Measurements from ENCODE around the gene LRRC49.

LRRC49 gene

DNA sequence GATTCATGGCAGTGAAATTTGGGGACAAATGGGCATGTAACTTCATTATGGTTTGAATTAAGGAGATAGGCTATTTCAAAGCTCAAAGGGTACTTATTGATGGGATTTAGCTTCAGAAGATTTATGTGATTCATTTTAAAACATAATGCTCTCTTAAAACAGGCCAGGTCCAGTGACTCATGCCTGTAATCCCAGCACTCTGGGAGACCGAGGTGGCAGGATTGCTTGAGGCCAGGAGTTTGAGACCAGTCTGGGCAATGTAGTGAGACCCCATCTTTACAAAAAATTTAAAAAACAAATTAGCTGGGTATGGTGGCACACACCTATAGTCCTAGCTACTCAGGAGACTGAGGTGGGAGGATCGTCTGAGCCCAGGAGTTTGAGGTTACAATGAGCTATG is 11.8 kb upstream of the LRRC49 start:
- peak; percentile 35 for DNase-seq (ENCODE audit: low read depth)
- TF ChIP-seq, protein P1, sequence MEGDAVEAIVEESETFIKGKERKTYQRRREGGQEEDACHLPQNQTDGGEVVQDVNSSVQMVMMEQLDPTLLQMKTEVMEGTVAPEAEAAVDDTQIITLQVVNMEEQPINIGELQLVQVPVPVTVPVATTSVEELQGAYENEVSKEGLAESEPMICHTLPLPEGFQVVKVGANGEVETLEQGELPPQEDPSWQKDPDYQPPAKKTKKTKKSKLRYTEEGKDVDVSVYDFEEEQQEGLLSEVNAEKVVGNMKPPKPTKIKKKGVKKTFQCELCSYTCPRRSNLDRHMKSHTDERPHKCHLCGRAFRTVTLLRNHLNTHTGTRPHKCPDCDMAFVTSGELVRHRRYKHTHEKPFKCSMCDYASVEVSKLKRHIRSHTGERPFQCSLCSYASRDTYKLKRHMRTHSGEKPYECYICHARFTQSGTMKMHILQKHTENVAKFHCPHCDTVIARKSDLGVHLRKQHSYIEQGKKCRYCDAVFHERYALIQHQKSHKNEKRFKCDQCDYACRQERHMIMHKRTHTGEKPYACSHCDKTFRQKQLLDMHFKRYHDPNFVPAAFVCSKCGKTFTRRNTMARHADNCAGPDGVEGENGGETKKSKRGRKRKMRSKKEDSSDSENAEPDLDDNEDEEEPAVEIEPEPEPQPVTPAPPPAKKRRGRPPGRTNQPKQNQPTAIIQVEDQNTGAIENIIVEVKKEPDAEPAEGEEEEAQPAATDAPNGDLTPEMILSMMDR (IDR thresholded peaks at IDR 0.05; ENCODE audit: insufficient read depth, low read depth, low read length, missing control alignments) = no peak
- no peak overlapping the region for H3K4me3 ChIP-seq (ENCODE audit: low read length)

DNA sequence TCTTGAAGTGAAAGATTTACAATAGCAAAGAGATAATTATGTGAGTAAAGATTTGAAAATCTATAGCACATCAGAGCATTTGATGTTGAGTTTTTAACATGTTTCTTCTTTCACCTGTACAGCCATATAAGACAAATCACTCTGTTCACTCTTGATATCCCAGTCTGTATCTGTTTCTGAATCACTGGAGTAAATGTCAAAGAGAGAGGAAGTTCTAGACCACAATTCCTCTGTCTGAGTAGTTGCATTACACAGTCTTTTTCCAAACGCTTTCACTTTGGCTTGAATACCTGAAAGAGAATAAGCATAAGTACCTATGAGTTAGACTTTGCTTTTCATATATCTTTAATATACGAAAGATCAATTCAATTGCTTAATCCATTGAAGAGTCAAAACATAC is 10.3 kb upstream of the LRRC49 start:
- no peak for DNase-seq (ENCODE audit: low read depth)
- TF ChIP-seq, protein P1 (IDR thresholded peaks at IDR 0.05; ENCODE audit: insufficient read depth, low read depth, low read length, missing control alignments) = no peak
- no peak overlapping the region for H3K4me3 ChIP-seq (ENCODE audit: low read length)

DNA sequence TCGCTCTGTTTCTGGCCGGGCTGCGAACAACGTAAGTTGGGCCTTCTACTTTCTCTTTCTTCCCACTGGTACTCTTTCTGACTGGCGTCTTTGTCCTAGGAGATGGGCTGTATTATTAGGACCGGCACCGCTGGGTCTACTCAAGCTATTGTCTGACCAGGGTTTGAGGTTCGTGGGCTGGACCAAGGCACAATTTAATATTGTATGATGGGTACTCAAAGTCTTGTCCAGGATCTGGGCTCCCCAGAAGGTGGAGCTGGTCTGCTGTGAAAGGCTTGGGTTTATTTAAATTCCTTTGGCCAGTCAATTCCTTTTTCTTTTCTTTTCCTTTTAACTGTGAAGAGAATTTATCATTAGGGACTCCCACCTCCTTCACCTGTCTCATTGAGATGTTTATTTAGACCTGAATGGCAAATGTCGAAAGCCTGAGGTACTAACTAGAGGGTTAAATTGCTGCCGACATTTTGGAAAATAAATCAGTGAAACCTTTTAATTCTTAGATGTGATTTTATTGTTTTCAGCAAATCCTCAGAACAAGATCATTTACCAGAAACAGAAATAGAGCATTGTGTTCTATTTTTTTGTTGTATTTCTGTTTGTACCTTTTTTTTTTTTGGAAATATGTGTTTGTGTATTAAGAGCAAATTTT is 410 bp downstream of the LRRC49 start:
- peak; percentile 71 for DNase-seq (ENCODE audit: low read depth)
- TF ChIP-seq, protein P1 (IDR thresholded peaks at IDR 0.05; ENCODE audit: insufficient read depth, low read depth, low read length, missing control alignments) = peak; percentile 76
- H3K4me3 ChIP-seq (ENCODE audit: low read length) = peak overlapping the region; percentile 83

DNA sequence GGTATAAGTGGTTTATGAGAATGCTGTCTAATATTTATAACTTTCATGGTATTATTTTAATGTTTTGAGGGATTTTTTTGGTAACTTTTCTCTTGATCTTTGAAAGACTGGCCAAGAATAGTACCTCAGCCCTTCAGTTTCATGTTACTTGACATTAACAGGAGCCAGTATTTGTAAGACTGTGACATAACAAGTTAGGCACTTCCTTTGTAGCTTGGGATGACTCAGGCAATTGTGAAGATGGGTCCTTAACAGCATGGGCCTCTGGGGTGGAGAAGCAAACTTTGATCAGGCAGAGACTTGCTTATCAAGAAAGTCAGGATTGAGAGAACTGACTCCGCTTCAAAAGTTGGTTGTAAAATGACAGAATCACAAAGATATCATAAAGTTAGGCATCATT is 9.5 kb downstream of the LRRC49 start:
- peak; percentile 96 for DNase-seq (ENCODE audit: low read depth)
- TF ChIP-seq, protein P1 (IDR thresholded peaks at IDR 0.05; ENCODE audit: insufficient read depth, low read depth, low read length, missing control alignments) = peak; percentile 1
- H3K4me3 ChIP-seq (ENCODE audit: low read length) = no peak overlapping the region

DNA sequence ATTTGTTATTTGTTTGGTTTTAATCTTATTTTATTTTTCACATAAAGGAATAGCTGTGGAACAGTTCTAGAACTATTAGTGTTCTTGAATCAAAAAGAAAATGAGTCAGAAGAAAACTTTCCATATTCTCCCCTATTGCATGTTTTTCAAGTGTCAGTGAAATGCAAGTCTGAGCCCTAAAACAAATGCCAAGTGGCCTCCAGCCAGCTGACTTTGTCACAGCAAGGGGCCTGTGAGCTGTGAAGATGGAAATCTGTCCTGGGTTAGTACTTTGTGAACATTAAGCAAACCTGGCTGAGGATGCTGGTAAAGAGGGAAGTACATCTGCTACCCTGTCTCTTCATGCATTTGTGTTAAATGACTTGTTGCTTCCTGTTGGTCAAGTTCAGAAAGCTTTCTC is 14.2 kb downstream of the LRRC49 start:
- no peak for DNase-seq (ENCODE audit: low read depth)
- TF ChIP-seq, protein P1 (IDR thresholded peaks at IDR 0.05; ENCODE audit: insufficient read depth, low read depth, low read length, missing control alignments) = no peak
- no peak overlapping the region for H3K4me3 ChIP-seq (ENCODE audit: low read length)

DNA sequence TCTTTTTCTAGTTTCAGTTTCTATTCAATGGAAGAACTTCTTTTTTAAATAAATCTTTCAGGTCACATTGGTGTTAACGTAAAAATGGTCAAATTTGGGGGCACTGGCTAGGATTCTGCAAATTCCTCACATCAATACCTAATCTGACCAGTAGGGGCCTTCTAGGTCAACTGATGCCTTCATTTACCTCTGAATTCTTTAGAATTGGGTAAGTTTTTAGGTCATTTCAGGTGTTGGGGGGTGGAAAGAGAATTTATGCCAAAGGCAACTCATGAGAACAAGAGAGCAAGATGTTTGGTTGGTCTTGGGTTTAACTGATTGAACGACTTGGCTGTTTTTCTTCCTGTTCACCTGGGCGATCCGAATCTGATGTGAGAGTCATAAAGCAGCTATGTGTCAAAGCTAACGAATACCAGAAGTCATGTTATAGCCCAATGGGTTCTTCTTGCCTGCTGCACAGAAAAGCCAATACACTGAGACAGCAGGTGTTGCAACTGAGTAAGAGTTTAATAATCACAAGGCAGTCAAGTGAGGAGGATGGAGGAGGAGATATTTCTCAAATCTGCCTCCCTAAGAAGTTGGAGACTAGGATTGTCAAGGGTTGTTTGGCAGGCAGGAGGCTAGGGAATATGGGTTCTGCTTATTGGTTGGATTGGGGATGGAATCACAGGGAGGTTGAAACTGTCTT is 15.3 kb downstream of the LRRC49 start:
- no peak overlapping the region for H3K4me3 ChIP-seq (ENCODE audit: low read length)
- TF ChIP-seq, protein P1 (IDR thresholded peaks at IDR 0.05; ENCODE audit: insufficient read depth, low read depth, low read length, missing control alignments) = peak; percentile 19
- no peak for DNase-seq (ENCODE audit: low read depth)

Data from epithelial cell of esophagus (primary cell).